Stimulated activated CD4-positive, alpha-beta T cell treated with anti-CD3 and anti-CD28 coated beads, TNF-alpha, amount 100 ng/mL, for 48 hours (primary cell): ENCODE measurements around the gene BLOC1S4.

Experiments used
- DNase-seq, 3 donors: peaks; one replicate each; pipeline ENCODE4 v3.0.0-alpha.2; 2020; ENCODE audit warnings: low read depth in 3 of 3

BLOC1S4 gene

DNA sequence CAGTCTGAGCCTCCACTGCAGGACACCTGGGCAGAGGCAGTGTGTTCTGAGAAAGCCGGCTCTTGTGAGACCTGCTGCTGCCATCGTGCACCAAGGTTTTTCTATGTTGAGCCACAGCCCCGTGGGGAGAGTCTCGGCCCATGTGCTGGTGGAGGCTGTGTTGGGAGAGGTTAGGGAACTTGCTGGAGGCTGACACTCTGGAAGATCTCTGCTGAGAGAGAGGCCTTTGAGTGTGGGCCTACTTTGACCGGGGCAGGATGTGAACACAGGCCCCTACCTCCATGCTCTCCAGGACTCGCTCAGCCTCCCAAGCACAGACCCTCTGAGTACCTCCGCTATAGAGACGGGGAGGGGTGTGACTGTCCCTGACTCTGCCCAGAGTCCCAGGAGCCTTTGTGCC lies 23.6 kb upstream of the BLOC1S4 start:
- no peak for DNase-seq

DNA sequence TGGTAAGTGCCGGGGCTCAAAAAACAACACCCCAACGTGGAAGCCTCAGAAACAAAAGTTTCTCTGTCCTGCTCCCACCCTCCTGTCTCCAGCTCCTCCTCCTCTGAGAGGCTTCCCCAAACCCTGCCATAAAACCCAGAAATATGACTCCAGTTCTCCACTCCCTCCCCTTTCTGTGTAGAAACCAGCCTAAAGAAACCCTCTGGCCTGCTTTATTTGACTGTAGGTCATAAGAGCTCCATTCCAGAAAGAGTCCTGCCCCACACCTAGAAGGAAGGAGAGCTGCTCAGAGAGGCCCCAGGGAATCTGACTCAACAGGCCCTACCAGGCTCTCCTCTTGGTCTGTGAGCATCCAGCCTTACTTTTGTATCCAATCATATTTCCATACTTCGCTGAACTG lies 23.2 kb upstream of the BLOC1S4 start:
- no peak for DNase-seq

DNA sequence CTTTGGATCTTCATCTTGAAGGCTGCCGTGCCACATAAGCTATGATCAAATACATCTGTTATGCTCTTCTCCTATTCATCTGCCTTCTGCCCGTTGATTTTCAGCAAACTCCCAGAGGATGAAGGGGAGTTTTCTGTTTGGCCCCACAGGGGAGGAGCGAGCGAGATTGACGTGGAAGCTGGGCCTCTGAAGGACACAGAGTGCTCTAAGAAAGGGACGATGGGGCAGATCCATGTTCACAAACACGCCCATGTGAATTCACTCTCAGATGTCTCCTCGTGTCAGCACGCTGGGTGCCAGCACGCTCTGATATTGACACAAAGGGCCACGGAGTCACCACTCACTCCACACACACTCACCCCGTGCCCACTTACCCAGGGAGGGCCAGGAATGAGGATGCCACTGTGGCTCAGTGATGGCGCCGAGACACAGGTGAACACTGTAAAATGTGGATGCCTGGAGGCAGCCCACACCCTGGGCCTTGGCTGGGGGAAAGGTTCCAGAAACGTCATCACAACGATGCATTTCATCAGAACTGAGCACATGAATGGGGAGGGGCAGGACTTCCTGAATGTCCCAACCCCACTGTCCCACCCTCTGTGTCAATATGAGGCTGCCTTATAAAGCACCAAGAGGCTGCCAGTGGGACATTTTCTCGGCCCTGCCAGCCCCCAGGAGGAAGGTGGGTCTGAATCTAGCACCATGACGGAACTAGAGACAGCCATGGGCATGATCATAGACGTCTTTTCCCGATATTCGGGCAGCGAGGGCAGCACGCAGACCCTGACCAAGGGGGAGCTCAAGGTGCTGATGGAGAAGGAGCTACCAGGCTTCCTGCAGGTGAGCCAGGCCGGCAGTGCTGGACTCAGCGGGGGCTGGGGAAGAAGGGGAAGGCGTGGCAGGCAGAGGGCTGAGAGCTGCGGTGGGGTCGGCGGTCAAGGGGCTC lies 22.5 kb upstream of the BLOC1S4 start, which contains the start of gene S100P:
TSS of gene S100P (plus strand) at position 648 of the 946 bp plus-strand sequence. CDS start at position 703, 55 bp downstream.
- DNase-seq = no peak

DNA sequence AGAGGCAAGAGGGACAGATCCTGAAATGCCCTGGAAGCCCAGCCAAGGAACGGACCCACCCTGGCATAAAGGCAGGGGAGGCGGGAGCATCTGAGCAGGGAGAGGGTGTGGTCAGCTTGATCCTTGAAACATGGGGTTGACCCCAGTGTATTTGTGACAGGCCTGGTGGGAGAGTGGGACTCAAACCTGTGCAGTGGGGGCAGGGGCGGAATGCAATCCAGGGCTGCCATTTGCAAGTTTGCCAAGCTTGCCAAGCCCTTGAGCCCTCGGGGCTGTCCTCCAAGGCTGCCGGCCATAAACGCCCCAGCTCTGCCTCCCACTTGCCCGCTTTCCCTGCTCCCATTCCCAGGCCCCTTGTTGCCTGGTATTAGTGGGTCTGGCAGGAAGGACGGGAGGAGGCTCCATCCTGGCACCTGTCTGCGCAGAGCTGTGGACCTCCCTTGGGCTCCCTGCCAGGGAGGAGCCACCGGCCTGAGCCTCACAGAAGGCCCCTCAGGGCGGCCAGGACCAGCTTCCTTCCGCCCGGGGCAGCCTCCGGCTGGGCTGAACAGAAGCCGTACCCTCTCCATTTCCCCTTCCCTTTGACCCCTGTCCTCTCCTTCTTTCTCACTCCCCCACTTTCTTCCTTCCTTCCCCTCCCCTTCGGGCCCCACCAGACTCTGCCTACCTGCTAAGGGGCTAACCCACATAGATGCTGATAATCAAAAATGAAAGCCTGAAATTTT lies 21.6 kb upstream of the BLOC1S4 start:
- no peak for DNase-seq

DNA sequence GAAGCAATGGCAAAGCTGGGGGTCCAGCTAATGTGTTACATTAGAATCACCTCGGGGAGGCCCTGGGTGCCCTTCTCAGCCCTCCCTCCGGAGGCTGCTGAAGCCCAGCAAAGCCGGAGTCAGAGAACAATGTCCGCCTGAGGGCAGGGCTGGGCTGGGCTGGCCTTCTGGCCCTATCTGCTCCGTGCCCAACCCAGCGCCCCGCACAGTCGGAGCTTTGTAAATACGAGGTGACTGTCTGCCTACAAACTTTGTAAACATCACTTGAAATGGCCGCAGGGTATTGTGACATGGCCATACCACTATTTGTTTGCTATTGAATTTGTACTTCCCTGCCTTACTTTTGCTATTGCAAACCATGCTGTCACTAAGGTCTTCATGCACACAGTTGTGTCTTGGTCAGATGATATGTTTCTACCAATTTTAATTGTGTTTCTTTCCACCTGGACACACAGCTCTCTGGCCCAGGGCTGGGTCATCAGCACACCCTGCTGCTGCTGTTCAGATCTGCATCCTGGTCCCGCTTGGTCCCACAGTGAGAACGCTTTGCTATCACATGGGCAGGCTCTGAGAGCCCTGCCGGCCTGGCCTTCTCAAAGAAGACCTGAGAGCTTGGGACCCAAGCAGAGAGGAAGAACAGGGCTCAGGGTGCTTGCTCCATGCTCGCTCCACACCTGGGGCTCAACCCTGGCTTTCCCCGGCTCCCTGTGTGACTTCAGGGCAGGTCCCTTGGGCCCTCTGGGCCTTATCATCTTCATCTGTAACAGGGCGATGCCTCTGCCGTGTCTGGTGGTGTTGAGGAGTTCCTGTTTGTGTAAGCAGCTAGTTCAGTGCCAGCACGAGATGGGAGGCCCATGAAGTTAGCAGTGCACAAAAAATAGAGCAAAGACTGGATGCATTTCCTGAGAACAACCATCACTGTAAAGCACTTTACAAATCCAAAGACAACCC lies 20.0 kb upstream of the BLOC1S4 start:
- DNase-seq = peak in 1 of 3 donors; percentile 22

DNA sequence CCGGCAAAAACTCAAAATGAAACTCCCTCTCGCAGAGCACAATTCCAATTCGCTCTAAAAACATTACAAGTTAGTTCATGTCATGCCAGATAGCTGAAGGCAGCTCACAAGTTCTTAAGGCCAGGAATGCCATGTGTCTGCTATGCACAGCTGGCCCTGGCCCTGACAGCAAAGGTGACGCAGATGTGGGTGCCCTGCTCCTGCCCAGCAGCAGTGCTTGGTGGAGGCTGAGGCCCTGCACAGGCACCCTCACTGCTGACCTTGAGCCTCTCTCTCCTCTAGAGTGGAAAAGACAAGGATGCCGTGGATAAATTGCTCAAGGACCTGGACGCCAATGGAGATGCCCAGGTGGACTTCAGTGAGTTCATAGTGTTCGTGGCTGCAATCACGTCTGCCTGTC lies 19.4 kb upstream of the BLOC1S4 start:
- DNase-seq = no peak

DNA sequence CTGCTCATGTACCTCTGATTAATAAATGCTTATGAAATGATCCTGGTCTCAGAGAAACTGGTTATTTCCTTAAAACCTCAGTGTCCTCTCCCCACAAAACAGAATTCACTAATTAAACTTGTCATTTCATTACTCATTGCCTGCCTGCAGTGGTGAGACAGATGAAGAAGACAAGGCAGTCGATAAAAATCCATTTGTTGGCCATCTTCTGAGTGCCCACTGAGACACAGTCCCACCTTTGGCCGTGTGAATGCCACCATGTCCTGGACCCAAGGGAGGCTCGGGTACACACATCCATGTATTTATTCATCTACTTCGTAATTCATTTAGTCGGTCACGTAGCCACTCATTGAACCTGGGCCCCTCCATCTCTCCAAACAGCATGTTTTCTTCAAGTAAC lies 18.8 kb upstream of the BLOC1S4 start:
- DNase-seq = no peak

DNA sequence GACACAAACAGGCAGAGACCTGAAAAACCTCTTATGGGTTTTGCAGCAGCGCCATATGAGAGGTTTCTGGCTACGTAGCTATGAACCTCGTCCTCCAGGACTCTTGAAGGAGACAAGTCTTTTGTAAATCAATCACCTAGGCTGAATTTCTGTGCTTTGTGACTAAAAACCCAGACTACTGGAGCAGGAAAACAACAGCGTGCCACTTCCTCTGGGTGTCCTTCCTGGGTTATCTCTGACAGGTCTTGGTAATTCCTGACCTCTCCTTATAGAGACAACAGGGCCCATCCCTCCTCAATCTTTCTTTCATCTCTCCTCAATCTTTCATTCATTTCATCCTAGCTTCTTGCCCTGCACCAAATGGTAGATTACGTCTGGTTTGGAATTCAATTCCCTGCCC lies 16.6 kb upstream of the BLOC1S4 start:
- no peak for DNase-seq

DNA sequence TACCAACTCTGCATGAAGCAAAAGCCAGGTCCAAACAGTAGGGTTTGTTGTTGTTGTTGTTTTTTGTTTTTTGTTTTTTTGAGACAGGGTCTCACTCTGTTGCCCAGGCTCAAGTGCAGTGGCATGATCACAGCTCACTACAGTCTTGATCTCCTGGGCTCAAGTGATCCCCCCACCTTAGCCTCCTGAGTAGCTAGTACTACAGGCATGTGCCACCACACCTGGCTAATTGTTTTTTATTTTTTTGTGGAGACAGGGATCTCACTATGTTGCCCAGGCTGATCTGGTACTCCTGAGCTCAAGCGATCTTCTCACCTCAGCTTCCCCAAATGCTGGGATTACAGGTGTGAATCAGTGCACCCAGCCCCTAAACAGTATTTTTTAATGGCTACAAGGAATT lies 16.1 kb upstream of the BLOC1S4 start:
- no peak for DNase-seq

DNA sequence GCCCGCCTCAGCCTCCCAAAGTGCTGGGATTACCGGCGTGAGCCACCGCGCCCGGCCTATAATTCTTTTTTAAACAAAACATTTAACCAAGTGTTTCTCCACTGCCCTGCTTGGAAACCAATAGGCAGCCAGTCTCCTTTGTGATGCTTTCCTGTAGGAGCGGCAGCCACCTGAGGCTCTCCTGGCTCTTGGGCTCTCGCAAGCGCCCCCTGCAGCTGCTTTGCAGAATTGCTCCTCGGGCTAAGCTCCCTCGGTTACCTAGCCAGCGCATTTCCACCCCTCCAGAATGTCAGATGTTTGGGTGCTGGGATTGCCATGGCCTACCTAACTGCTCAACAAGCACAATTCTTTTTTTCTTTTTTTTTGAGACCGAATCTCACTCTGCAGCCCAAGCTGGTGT lies 14.6 kb upstream of the BLOC1S4 start:
- peak in 2 of 3 donors; percentile 39 to 40 for DNase-seq

DNA sequence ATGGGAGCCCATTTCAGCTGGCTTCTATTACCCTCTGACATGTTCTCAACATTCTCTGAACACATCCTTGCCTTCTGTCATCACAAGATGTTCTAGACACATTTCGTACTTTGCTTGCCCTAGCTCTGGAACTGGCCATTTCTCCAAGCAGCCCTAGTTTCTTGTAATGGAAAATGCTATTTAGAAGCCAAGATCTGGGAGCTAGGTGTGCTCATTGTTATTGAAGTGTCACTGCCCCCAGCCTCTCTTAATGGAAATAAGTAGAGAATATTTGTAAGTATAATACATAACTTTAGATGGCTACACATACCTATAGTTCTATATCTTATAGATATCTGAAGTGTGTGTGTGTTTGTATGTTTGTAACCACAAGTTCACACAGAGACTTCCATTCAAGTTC lies 13.2 kb upstream of the BLOC1S4 start:
- no peak for DNase-seq

DNA sequence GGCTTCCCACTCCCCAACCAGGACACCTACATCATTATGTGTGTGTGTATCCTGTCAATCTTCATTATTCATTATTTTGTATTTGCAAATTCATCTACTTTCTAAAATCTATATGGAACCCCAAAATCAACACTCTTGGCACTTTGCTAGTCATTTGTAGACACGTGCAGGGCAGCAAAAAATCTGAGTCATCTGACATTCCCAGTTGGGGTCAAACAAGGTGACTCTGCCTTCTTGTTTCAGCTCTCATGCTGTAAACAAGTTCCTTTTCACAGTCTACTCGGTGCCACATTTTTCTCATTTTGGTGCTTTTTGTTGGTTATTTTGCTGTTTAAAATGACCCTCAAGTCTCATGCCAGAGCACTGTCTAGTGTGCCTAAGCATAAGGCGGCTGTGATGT lies 12.2 kb upstream of the BLOC1S4 start:
- DNase-seq = no peak

DNA sequence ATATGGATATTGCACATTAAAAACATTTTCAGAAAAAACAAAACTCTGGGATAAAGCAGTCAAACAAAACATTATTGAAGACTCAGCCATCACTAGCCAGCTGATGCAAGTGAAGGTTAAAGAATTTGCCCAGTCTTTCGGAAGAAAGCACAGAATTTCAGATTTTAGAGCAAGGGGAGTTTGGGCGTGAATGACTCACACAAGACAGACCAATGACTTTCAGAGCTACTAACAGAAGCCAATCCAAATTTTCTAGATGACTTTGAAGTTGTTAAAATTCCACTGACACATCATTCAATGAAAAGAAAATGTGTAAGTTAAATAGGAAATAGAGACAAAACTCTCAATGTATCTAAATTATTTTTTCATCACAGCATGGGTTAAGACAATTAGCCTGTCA lies 10.3 kb upstream of the BLOC1S4 start:
- no peak for DNase-seq

DNA sequence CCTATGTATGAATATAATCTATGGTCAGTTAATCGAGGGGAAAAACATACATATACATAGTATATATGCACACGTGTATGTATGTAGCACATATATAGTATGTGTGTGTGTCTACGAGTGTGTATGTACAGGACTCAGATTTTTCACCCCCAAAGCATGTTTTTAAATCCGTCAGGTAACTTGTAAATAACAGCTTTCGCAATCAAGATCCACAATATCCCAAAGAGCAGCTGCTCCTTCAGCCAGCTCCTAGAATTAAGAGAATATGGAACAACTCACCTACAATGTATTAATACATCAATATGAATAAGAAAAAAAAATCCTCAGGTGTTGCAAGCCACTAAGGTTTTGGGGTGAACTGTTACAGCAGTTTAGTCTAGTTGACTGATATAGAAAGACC lies 9.8 kb upstream of the BLOC1S4 start:
- no peak for DNase-seq

DNA sequence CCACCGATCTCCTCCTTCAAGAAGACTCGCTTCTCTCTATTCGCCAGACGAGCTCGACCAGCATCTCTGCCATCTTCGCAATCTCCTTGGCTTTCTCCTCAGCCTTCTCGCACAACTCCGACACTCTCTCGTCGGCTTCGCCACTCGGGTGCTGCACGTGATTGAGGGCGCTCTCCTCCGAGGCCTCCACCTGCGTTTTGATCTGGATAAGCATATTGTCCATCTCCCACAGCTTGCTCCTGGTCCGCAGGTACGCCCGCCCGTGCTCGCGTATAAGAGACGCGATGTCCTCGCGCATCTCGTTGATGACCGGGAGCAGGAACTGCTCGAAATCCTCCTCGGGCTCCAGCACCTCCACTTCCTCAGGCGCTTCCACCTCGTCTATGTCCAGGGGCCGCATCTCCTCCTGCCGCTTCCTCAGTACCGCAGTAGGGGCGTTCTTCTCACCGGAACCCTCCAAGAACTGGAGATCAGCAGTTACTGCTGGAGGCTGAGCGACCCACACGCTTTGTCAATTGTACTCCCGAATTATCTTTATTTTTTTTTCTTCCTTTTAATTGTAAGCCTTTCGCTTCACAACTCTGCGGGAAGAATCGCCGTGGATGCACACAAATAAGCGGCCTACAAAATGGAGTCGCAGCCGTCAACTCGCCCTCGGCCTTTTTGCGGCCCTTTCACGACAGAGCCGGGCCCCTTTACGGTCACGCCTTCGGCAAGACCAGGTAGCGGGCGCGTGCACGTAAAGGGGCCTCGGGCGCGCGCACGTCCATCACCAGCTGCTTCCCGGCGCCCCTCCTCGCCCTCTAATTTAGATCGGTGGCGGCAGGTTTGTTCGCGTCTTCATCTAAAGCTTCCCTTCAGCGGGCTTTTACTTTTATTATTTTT lies 6.5 kb upstream of the BLOC1S4 start, which contains the start of gene MRFAP1L1:
TSS of gene MRFAP1L1 (minus strand) at position 636 of the 885 bp plus-strand sequence. CDS start at position 400, 236 bp downstream.
- peak; percentile 93 to 95 (median 95) for DNase-seq

DNA sequence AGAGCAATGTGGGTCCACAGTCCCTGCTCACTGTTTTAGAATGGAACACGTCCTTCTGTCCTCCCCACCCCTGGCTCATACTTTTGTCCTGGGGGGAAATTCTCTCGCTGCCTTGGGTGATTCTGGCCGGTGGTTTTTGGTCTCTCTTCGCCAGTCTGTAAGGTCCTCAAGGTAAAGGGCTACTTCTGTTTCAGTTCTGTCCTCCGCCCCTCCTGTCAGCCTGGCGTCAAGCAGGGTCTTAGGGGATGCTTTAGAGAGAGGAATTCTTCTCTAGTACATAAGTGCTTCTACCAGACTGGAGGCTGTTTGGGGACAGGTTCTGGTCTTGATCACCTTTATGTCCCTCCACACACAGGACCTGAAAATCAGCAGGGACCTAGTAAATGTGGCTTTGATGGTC lies 5.7 kb upstream of the BLOC1S4 start:
- no peak for DNase-seq

DNA sequence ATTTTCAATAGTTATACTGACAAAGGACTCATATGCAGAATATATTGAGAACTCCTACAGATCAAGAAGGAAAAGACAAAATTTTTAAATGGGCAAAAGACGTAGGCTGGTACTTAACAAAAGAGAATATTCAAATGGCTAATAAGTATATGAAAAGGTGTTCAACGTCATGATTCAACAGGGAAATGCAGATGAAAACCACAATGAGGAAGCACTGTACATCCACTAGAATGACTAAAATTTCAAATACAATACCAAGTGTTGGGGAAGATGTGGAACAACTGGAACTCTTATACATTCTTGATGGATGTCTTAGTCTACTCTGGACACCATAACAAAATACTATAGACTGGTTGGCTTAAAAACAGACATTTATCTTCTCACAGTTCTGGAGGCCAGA lies 5.0 kb upstream of the BLOC1S4 start:
- DNase-seq = no peak

DNA sequence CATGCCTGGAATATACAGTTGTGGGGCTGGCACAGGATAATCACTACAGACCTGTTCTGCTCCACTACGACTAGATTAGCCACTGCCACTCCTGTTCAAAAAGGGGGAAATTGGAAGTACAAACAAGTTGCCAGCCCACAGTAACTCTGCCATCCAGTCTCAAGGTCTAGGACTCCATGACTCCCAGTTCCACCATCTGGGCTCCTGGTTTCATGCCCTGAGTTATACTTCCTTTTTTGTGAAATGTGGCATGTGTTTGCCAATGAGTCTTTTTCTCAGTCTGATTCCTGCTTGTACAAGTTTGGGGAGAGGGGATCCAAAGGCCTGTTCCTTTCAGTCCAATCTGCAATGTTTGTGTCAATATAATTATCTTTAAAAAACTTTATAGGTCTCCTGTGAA lies 1.0 kb upstream of the BLOC1S4 start:
- no peak for DNase-seq

DNA sequence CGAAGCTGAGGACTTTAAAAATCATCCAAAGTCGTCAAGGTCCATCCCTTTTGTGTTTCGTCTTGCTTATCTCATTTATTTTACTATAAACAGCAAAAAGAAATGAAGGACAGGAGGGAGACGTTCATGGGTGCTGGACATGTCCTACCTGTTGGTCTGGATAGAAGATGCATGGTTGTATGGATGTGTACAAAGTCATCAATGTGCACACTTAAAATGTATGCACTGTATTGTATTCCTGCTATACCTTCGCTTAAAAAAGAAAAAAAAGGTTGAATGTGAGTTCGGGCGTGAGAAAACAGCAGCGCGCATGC lies 313 bp upstream of the BLOC1S4 start:
- DNase-seq = no peak

DNA sequence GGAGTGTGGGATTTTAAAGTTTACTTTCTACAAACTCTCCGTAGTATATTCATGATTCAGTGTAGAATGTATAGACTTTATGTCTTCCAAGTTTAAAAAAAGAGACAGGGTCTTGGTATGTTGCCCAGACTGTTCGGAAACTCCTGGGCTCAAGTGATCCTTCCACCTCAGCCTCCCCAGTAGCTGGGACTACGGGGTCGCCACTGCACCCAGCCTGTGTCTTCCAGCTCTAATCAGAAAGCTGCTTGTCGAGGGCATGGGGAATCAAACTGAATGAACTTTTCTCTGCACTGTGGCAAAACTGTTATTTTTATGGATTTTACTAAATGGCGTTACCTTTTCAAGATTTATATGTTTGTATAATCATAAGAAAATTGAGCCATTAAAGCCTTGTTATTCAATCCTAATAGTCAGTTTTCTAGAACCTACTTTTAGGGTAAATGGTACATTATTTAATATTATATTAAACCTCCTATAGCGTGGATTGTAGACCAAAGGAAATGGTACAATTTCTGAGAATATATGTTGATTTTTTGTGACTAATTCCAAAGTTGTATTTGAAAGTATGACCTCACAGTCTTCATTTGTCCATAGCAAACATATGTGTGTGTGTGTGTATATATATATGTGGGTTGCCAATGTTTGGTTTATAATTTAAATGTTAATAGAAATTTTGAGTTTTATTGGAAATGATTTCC lies 1.1 kb downstream of the BLOC1S4 start:
- no peak for DNase-seq
